Measurements from ENCODE around the gene GALNT3.

Gene GALNT3

DNA sequence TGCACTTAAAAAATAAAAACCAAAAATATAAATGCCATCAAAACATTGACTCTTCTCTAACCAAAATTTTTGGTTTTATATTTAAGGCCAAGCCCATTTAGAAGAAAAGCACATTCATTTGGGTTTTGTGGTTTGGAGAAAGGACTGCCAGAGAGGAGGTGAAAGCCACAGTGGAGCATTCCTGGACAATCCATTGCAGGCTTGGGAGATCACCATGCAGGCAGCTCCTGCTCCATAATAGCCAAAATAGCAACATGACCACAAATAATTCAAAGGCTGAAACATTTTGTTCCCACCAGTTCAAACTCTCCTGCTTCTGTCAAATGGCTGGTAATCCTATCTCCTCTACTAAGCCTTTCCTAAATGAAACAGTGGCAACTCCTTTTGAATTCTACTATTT, 73.5 kb downstream of the GALNT3 start:
- Histone ChIP-seq H3K4me2 (ENCODE audit: low read depth, low read length) (no peak overlapping the region), H3K79me2 (ENCODE audit: low read length) (no peaks in the 10 kb centered on the region), H3K9ac (ENCODE audit: low read length) (no peak overlapping the region), H3K27me3 (replicated peaks; ENCODE audit: insufficient read depth, low read length) (no peaks in the 10 kb centered on the region), H4K20me1 (ENCODE audit: insufficient read depth, low read length) (no peaks in the 10 kb centered on the region), H3F3A (ENCODE audit: insufficient read depth, low read length) (no peaks in the 10 kb centered on the region), H3K9me2 (replicated peaks; ENCODE audit: insufficient read depth, low read length) (no peaks in the 10 kb centered on the region), H3K4me1 (ENCODE audit: low read length) (no peaks in the 10 kb centered on the region), H2AFZ (ENCODE audit: low read length) (no peak overlapping the region), H3K27ac (ENCODE audit: low read length) (no peak overlapping the region), H3K36me3 (replicated peaks; ENCODE audit: insufficient read depth, low read length) (no peaks in the 10 kb centered on the region), H3K9me3 (replicated peaks; ENCODE audit: insufficient read depth, low read length) (no peaks in the 10 kb centered on the region), H3K4me3 (ENCODE audit: low read length) (no peak overlapping the region)
- no peak for DNase-seq
- TF ChIP-seq, protein P1, sequence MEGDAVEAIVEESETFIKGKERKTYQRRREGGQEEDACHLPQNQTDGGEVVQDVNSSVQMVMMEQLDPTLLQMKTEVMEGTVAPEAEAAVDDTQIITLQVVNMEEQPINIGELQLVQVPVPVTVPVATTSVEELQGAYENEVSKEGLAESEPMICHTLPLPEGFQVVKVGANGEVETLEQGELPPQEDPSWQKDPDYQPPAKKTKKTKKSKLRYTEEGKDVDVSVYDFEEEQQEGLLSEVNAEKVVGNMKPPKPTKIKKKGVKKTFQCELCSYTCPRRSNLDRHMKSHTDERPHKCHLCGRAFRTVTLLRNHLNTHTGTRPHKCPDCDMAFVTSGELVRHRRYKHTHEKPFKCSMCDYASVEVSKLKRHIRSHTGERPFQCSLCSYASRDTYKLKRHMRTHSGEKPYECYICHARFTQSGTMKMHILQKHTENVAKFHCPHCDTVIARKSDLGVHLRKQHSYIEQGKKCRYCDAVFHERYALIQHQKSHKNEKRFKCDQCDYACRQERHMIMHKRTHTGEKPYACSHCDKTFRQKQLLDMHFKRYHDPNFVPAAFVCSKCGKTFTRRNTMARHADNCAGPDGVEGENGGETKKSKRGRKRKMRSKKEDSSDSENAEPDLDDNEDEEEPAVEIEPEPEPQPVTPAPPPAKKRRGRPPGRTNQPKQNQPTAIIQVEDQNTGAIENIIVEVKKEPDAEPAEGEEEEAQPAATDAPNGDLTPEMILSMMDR (IDR thresholded peaks at IDR 0.05; ENCODE audit: low read length) = no peak
- TF ChIP-seq EZH2phosphoT487 (IDR thresholded peaks at IDR 0.05; ENCODE audit: low read length) (no peak), EZH2 (optimal IDR thresholded peaks at IDR 0.05; ENCODE audit: low read depth, low read length) (no peak)

DNA sequence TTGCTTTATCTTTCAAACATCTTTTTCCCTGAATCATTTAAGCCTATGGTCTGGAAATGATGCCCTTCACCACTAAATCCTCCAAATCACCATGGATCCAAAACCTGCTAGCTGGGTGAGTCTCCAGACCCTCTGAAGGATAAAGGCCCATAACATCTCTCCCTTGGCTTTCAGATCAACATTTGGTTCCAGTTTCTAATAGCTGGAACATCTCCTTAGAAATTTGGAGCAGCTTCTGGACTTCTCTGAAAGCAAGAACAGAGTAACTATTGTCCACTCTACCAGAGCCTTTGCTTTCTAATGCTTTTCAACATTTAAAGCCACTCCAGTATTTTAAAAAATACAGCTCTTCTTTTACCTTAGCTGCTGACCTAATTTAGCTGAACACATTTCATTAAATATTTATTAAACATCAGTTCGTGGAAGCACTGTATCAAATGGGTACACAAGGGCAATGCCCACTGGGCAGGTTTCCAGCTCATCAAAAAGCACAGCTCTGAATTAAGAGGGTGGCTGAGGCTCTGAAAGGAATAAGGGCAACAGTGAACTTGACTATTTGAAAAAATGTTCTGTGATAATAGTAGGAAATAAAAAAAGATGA, 75.3 kb downstream of the GALNT3 start:
- no peaks in the 10 kb centered on the region for H3K36me3 ChIP-seq (replicated peaks; ENCODE audit: insufficient read depth, low read length)
- H3K9me2 ChIP-seq (replicated peaks; ENCODE audit: insufficient read depth, low read length) = no peaks in the 10 kb centered on the region
- H4K20me1 ChIP-seq (ENCODE audit: insufficient read depth, low read length) = no peaks in the 10 kb centered on the region
- H3K4me1 ChIP-seq (ENCODE audit: low read length) = no peaks in the 10 kb centered on the region
- no peaks in the 10 kb centered on the region for H3F3A ChIP-seq (ENCODE audit: insufficient read depth, low read length)
- H3K27ac ChIP-seq (ENCODE audit: low read length) = no peak overlapping the region
- H3K4me3 ChIP-seq (ENCODE audit: low read length) = no peak overlapping the region
- H3K27me3 ChIP-seq (replicated peaks; ENCODE audit: insufficient read depth, low read length) = no peaks in the 10 kb centered on the region
- no peak overlapping the region for H3K4me2 ChIP-seq (ENCODE audit: low read depth, low read length)
- no peak for TF ChIP-seq EZH2phosphoT487 (IDR thresholded peaks at IDR 0.05; ENCODE audit: low read length)
- TF ChIP-seq, protein P1 (IDR thresholded peaks at IDR 0.05; ENCODE audit: low read length) = no peak
- TF ChIP-seq EZH2 (optimal IDR thresholded peaks at IDR 0.05; ENCODE audit: low read depth, low read length) = no peak
- no peaks in the 10 kb centered on the region for H3K79me2 ChIP-seq (ENCODE audit: low read length)
- no peak overlapping the region for H2AFZ ChIP-seq (ENCODE audit: low read length)
- no peaks in the 10 kb centered on the region for H3K9me3 ChIP-seq (replicated peaks; ENCODE audit: insufficient read depth, low read length)
- DNase-seq = no peak
- H3K9ac ChIP-seq (ENCODE audit: low read length) = no peak overlapping the region

DNA sequence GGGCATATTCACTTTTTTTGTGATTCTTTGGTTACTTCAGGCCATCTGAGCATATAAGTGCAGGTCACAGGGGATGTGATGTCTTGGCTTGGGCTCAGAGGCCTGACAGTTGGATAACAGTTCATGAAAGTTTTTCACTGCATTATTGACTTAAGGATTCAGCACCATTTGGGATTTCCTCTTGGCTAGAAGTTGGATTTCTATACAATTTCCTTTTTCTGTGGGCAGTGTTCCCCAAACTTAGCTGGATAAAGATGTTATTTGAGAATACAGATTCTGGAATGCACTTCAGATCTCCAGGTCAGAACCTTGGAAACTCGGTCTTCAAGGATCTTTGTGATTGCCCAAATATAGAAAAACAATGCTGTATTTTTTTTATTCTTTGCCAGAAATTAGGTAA, 78.0 kb downstream of the GALNT3 start:
- no peak overlapping the region for H3K9ac ChIP-seq (ENCODE audit: low read length)
- no peaks in the 10 kb centered on the region for H3K9me2 ChIP-seq (replicated peaks; ENCODE audit: insufficient read depth, low read length)

More for the DNA sequence above, 78.0 kb downstream of the GALNT3 start:
- no peaks in the 10 kb centered on the region for H3K36me3 ChIP-seq (replicated peaks; ENCODE audit: insufficient read depth, low read length)
- no peak overlapping the region for H3K4me2 ChIP-seq (ENCODE audit: low read depth, low read length)
- H3K9me3 ChIP-seq (replicated peaks; ENCODE audit: insufficient read depth, low read length) = no peaks in the 10 kb centered on the region
- no peak overlapping the region for H3K27ac ChIP-seq (ENCODE audit: low read length)
- no peaks in the 10 kb centered on the region for H3K4me1 ChIP-seq (ENCODE audit: low read length)
- no peak overlapping the region for H3K4me3 ChIP-seq (ENCODE audit: low read length)
- no peak for DNase-seq
- no peaks in the 10 kb centered on the region for H3K79me2 ChIP-seq (ENCODE audit: low read length)
- H4K20me1 ChIP-seq (ENCODE audit: insufficient read depth, low read length) = no peaks in the 10 kb centered on the region
- TF ChIP-seq, protein P1 (IDR thresholded peaks at IDR 0.05; ENCODE audit: low read length) = no peak
- TF ChIP-seq EZH2phosphoT487 (IDR thresholded peaks at IDR 0.05; ENCODE audit: low read length) (no peak), EZH2 (optimal IDR thresholded peaks at IDR 0.05; ENCODE audit: low read depth, low read length) (no peak)
- no peaks in the 10 kb centered on the region for H3F3A ChIP-seq (ENCODE audit: insufficient read depth, low read length)
- no peak overlapping the region for H2AFZ ChIP-seq (ENCODE audit: low read length)
- no peaks in the 10 kb centered on the region for H3K27me3 ChIP-seq (replicated peaks; ENCODE audit: insufficient read depth, low read length)
